A549 (cell line): Measurements from ENCODE around the gene SHKBP1. TPM values are rescaled to one million over a fixed set of nuclear protein-coding genes. Genes with fewer than 3 reads are reported as not detected.

Source experiments
- ATAC-seq, 2 experiments: fragments of 200-7000 bp in 1 of 2; fragments of >200 bp in 1 of 2; cut with Nextera tagmentation in 1 of 2; cut with Tn5 transposase in 1 of 2; 3 replicates each; pipeline versions ENCODE4 v1.8.0 to v1.9.1; 2018 to 2020; ENCODE audit warnings: mild to moderate bottlenecking in 1 of 2, moderate library complexity in 1 of 2
- CTCF ChIA-PET: fragments of 300-600 bp; sonication (Branson Sonifier 250); formaldehyde crosslinking; extraction: SDS; loops from one replicate; lab custom pipeline; 2021; ENCODE audit warnings: antibody characterized with exemption, inconsistent platforms; lab: Yijun Ruan, JAX
- POLR2A ChIA-PET: fragments of 350-600 bp; formaldehyde crosslinking; extraction: SDS; loops from one replicate; lab custom pipeline; 2021; ENCODE audit warnings: antibody characterized with exemption, inconsistent platforms; lab: Yijun Ruan, JAX
- DNase-seq, 2 experiments: peaks; one replicate each; pipeline versions ENCODE4 v3.0.0 to v3.0.0-alpha.2; 2011 to 2016; ENCODE audit warnings: low read depth in 1 of 2, low spot score in 1 of 2
- FAIRE-seq: peaks from 2 replicates; lab custom pipeline; 2011; peaks lifted over from hg19 to GRCh38; lab: Jason Lieb, UNC
- H3K27ac ChIP-seq, 2 experiments: fragments of >200 bp; sonication (Bioruptor Twin); formaldehyde crosslinking; 3 replicates each; pipeline ENCODE4 v1.5.1; 2016 to 2017
- H3K4me1 ChIP-seq: fragments of >200 bp; sonication (Bioruptor Twin); formaldehyde crosslinking; 3 replicates; pipeline ENCODE4 v1.6.1; 2016
- H3K4me2 ChIP-seq: fragments of >200 bp; sonication (Bioruptor Twin); formaldehyde crosslinking; 3 replicates; pipeline ENCODE4 v1.6.1; 2016
- H3K4me3 ChIP-seq: fragments of >200 bp; sonication (Bioruptor Twin); formaldehyde crosslinking; 3 replicates; pipeline ENCODE4 v1.5.1; 2016
- H3K9me3 ChIP-seq: fragments of >200 bp; sonication (Bioruptor Twin); formaldehyde crosslinking; 3 replicates; pipeline ENCODE4 v1.6.1; 2016
- BHLHE40 ChIP-seq: IDR thresholded peaks from 2 replicates; pipeline ENCODE4 v1.6.1; 2012; ENCODE audit warnings: low read depth, low read length, inconsistent platforms
- CEBPB ChIP-seq, 2 experiments: fragments of >200 bp in 1 of 2; sonication (Bioruptor Twin) in 1 of 2; formaldehyde crosslinking in 1 of 2; IDR thresholded peaks; 2 replicates each; pipeline ENCODE4 v1.6.1; 2012 to 2016
- CHD2 ChIP-seq: fragments of 150-350 bp; IDR thresholded peaks from 2 replicates; pipeline ENCODE4 v1.6.1; 2014; ENCODE audit warnings: low read length; ENCODE audit not compliant: partially characterized antibody
- CTCF ChIP-seq: fragments of >200 bp; sonication (Bioruptor Twin); formaldehyde crosslinking; IDR thresholded peaks from 3 replicates; pipeline ENCODE4 v1.5.1; 2016
- EHF ChIP-seq: fragments of 250-450 bp; sonication (Bioruptor Pico); IDR thresholded peaks from 2 replicates; pipeline ENCODE4 v1.5.0; 2020; ENCODE audit warnings: mild to moderate bottlenecking
- EHMT2 ChIP-seq: fragments of 200-600 bp; sonication (generic); IDR thresholded peaks from 2 replicates; pipeline ENCODE4 v1.6.1; 2016; ENCODE audit warnings: antibody characterized with exemption, low read depth, mild to moderate bottlenecking, moderate library complexity
- ELK1 ChIP-seq: fragments of 150-350 bp; IDR thresholded peaks from 2 replicates; pipeline ENCODE4 v1.6.1; 2014; ENCODE audit warnings: low read depth, mild to moderate bottlenecking, low read length
- ESRRA ChIP-seq: fragments of 150-350 bp; IDR thresholded peaks from 2 replicates; pipeline ENCODE4 v1.6.1; 2014; ENCODE audit warnings: mild to moderate bottlenecking, low read length, borderline replicate concordance
- FOSL2 ChIP-seq, 2 experiments: fragments of 450-650 bp in 1 of 2; fragments of >200 bp in 1 of 2; sonication (Bioruptor Twin) in 1 of 2; formaldehyde crosslinking; IDR thresholded peaks; 2 replicates each; pipeline versions ENCODE4 v1.5.0 to v1.6.1; 2016 to 2020; ENCODE audit warnings: mild to moderate bottlenecking in 1 of 2, moderate library complexity in 1 of 2
- GATA3 ChIP-seq: IDR thresholded peaks from 2 replicates; pipeline ENCODE4 v1.6.1; 2012; ENCODE audit warnings: borderline replicate concordance
- HOXA7 ChIP-seq: fragments of 250-450 bp; sonication (Bioruptor Pico); IDR thresholded peaks from 2 replicates; pipeline ENCODE4 v1.5.0; 2020; ENCODE audit warnings: mild to moderate bottlenecking, moderate library complexity
- HOXB13 ChIP-seq: fragments of 250-450 bp; sonication (Bioruptor Pico); IDR thresholded peaks from 2 replicates; pipeline ENCODE4 v1.5.0; 2020; ENCODE audit warnings: low read depth, mild to moderate bottlenecking, moderate library complexity
- JUN ChIP-seq, 2 experiments: fragments of >200 bp; sonication (Bioruptor Twin); formaldehyde crosslinking; IDR thresholded peaks; 2 replicates in 1 of 2; 3 replicates in 1 of 2; pipeline ENCODE4 v1.6.1; 2016 to 2017
- KDM5A ChIP-seq: fragments of 200-600 bp; sonication (generic); IDR thresholded peaks from 2 replicates; pipeline ENCODE4 v1.6.1; 2016; ENCODE audit warnings: antibody characterized with exemption, mild to moderate bottlenecking
- MAFK ChIP-seq: fragments of 450-650 bp; IDR thresholded peaks from 2 replicates; pipeline ENCODE4 v1.6.1; 2014; ENCODE audit not compliant: partially characterized antibody
- MAX ChIP-seq: IDR thresholded peaks from 2 replicates; pipeline ENCODE4 v1.6.1; 2012
- MYC ChIP-seq: IDR thresholded peaks from 2 replicates; pipeline ENCODE4 v1.6.1; 2012; ENCODE audit warnings: mild to moderate bottlenecking, inconsistent platforms, low read length, improper control_type of control experiment, borderline replicate concordance
- PBX3 ChIP-seq: IDR thresholded peaks from 2 replicates; pipeline ENCODE4 v1.6.1; 2012
- POLR2A ChIP-seq: IDR thresholded peaks from 2 replicates; pipeline ENCODE4 v1.6.1; 2012; ENCODE audit warnings: mild to moderate bottlenecking, low read length
- RAD21 ChIP-seq, 2 experiments: fragments of >200 bp in 1 of 2; sonication (Bioruptor Twin) in 1 of 2; formaldehyde crosslinking in 1 of 2; IDR thresholded peaks in 1 of 2; conservative IDR thresholded peaks in 1 of 2; 2 replicates in 1 of 2; 3 replicates in 1 of 2; pipeline ENCODE4 v1.6.1; 2012 to 2018; ENCODE audit warnings: inconsistent platforms in 1 of 2
- RNF2 ChIP-seq: fragments of 200-600 bp; sonication (generic); IDR thresholded peaks from 2 replicates; pipeline ENCODE4 v1.6.1; 2016; ENCODE audit warnings: low read depth, mild to moderate bottlenecking, antibody characterized with exemption, moderate library complexity, borderline replicate concordance
- SMC3 ChIP-seq: fragments of >200 bp; sonication (Bioruptor Twin); formaldehyde crosslinking; IDR thresholded peaks from 3 replicates; pipeline ENCODE4 v1.6.1; 2018; ENCODE audit warnings: inconsistent platforms
- TP53 ChIP-seq: fragments of 250-450 bp; sonication (Bioruptor Pico); IDR thresholded peaks from 2 replicates; pipeline ENCODE4 v1.5.0; 2021; ENCODE audit warnings: mild to moderate bottlenecking, moderate library complexity
- USF2 ChIP-seq: fragments of 450-650 bp; IDR thresholded peaks from 2 replicates; pipeline ENCODE4 v1.6.1; 2014; ENCODE audit warnings: antibody characterized with exemption
- ZC3H11A ChIP-seq: fragments of 450-650 bp; IDR thresholded peaks from 2 replicates; pipeline ENCODE4 v1.6.1; 2014; ENCODE audit warnings: antibody characterized with exemption, mild to moderate bottlenecking
- WGBS: methylation state at CpG from one replicate; pipeline ENCODE4 v1.1.6; 2017; ENCODE audit errors: missing lambda C conversion rate; 5-methylcytosine and 5-hydroxymethylcytosine counted together
- polyA plus RNA-seq, 4 experiments: library from polyadenylated mRNA; depleted of rRNA in 3 of 4; stranded (reverse); fragments of >200 nt; fragmentation: RNase III in 1 of 4; extraction: RNeasy Plus Mini Kit Qiagen cat#74134 plus additional on column Dnase treatment in 1 of 4; gene quantifications; 2 replicates in 3 of 4; 3 replicates in 1 of 4; pipeline ENCODE4 v1.2.3, GENCODE V29; 2011 to 2017

The SHKBP1 gene
- polyA plus RNA-seq, 2 of the 4 experiments (the other 2 are of a cell fraction) = 75.2 to 123 TPM

- H3K4me1 ChIP-seq = peaks cover 46% of the 10 kb centered on the region
- peak; percentile 98 for FAIRE-seq
- H3K4me3 ChIP-seq = no peak overlapping the region
- CTCF ChIA-PET = interaction anchor here (0.6 to 35.2 kb wide), 7 partner anchors 16 to 279 kb away, joined by 3 to 2247 read pairs (median 4); partner anchors contain the start of gene LTBP4
- H3K27ac ChIP-seq = peak overlapping the region in 1 of 2 experiments; percentile 84; a peak in 4 of 6 replicates
- TF ChIP-seq MAFK (no peak), GATA3 (no peak), ZC3H11A (0 out of 2 replicates have a peak, but pooled peaks have one; percentile 2), FOSL2 (IDR thresholded peaks at IDR 0.05) (no peak), FOSL2 (CRISPR knock-in tag; IDR thresholded peaks at IDR 0.05) (peak; percentile 93), HOXA7 (CRISPR knock-in tag) (no peak), ELK1 (no peak), MAX (peak; percentile 68), HOXB13 (CRISPR knock-in tag) (no peak), MYC (peak; percentile 38; the same call in 1 of the 2 replicates), ESRRA (no peak), TP53 (CRISPR knock-in tag) (no peak), JUN (IDR thresholded peaks at IDR 0.05) (no peak), BHLHE40 (peak; percentile 48; the same call in 1 of the 2 replicates), CHD2 (no peak), RNF2 (no peak), KDM5A (no peak), SMC3 (no peak), USF2 (no peak), RAD21 (conservative IDR thresholded peaks at IDR 0.05 in 1 of 2, IDR thresholded peaks at IDR 0.05 in 1 of 2) (peak; percentile 26 to 55; a peak in 2 of 5 replicates), POLR2A (no peak), EHF (CRISPR knock-in tag) (no peak), CEBPB (IDR thresholded peaks at IDR 0.05) (no peak), EHMT2 (no peak), PBX3 (no peak), CTCF (peak; percentile 44)
- TF ChIP-seq, all 56 proteins: peak for 7
- ATAC-seq (peak; percentile 67 to 81), DNase-seq (peak in 1 of 2 experiments; percentile 88)
- POLR2A ChIA-PET = interaction anchor here (0.7 to 1.6 kb wide), 2 partner anchors 11 to 13 kb away, joined by 3 to 4 read pairs; no protein-coding TSS in a partner anchor
- 11% methylated on average over 5 of the region's 5 CpGs for WGBS
- H3K9me3 ChIP-seq = no peaks in the 10 kb centered on the region
- peak overlapping the region; percentile 2; the same call in 2 of the 3 replicates for H3K4me2 ChIP-seq
These were observed 7.3 kb downstream of the SHKBP1 start for GRCh38 chr19:40584007-40584406.
